ENCODE measurements around the gene SVOPL.

Gene SVOPL

GRCh38 chr7:138556771-138557484, 144.2 kb downstream of the SVOPL start:
- no peak for DNase-seq (ENCODE audit: low spot score)
- Histone ChIP-seq H3K4me1 (ENCODE audit: insufficient read depth, poor library complexity, severe bottlenecking) (no peaks in the 10 kb centered on the region), H3K9me3 (ENCODE audit: severe bottlenecking) (peaks cover 9% of the 10 kb centered on the region), H3K27ac (ENCODE audit: poor library complexity, severe bottlenecking) (no peak overlapping the region), H3K4me3 (ENCODE audit: severe bottlenecking) (no peak overlapping the region), H3K27me3 (ENCODE audit: insufficient read depth, poor library complexity, severe bottlenecking) (no peaks in the 10 kb centered on the region), H3K36me3 (ENCODE audit: low read depth) (peaks cover 54% of the 10 kb centered on the region)
- ATAC-seq (ENCODE audit: low read depth): no peak
- TF ChIP-seq CTCF (IDR thresholded peaks at IDR 0.05; ENCODE audit: poor library complexity, severe bottlenecking): no peak

- Histone ChIP-seq H3K4me1 (ENCODE audit: insufficient read depth, poor library complexity, severe bottlenecking) (no peaks in the 10 kb centered on the region), H3K36me3 (ENCODE audit: low read depth) (peaks cover 66% of the 10 kb centered on the region), H3K27ac (ENCODE audit: poor library complexity, severe bottlenecking) (no peak overlapping the region), H3K9me3 (ENCODE audit: severe bottlenecking) (peaks cover 9% of the 10 kb centered on the region), H3K4me3 (ENCODE audit: severe bottlenecking) (no peak overlapping the region), H3K27me3 (ENCODE audit: insufficient read depth, poor library complexity, severe bottlenecking) (no peaks in the 10 kb centered on the region)
- no peak for DNase-seq (ENCODE audit: low spot score)
- no peak for TF ChIP-seq CTCF (IDR thresholded peaks at IDR 0.05; ENCODE audit: poor library complexity, severe bottlenecking)
- no peak for ATAC-seq (ENCODE audit: low read depth)
Observed at GRCh38 chr7:138555684-138556083, 145.5 kb downstream of the SVOPL start.

GRCh38 chr7:138554674-138555073, 146.5 kb downstream of the SVOPL start:
- DNase-seq (ENCODE audit: low spot score) (no peak), ATAC-seq (ENCODE audit: low read depth) (no peak)
- H3K9me3 ChIP-seq (ENCODE audit: severe bottlenecking): peaks cover 9% of the 10 kb centered on the region
- H3K4me3 ChIP-seq (ENCODE audit: severe bottlenecking): no peak overlapping the region
- no peak overlapping the region for H3K27ac ChIP-seq (ENCODE audit: poor library complexity, severe bottlenecking)
- TF ChIP-seq CTCF (IDR thresholded peaks at IDR 0.05; ENCODE audit: poor library complexity, severe bottlenecking): no peak
- H3K36me3 ChIP-seq (ENCODE audit: low read depth): peaks cover 67% of the 10 kb centered on the region
- no peaks in the 10 kb centered on the region for H3K4me1 ChIP-seq (ENCODE audit: insufficient read depth, poor library complexity, severe bottlenecking)
- no peaks in the 10 kb centered on the region for H3K27me3 ChIP-seq (ENCODE audit: insufficient read depth, poor library complexity, severe bottlenecking)

- Histone ChIP-seq H3K4me3 (ENCODE audit: severe bottlenecking) (no peak overlapping the region), H3K36me3 (ENCODE audit: low read depth) (peaks cover 67% of the 10 kb centered on the region), H3K27ac (ENCODE audit: poor library complexity, severe bottlenecking) (no peak overlapping the region), H3K4me1 (ENCODE audit: insufficient read depth, poor library complexity, severe bottlenecking) (no peaks in the 10 kb centered on the region), H3K27me3 (ENCODE audit: insufficient read depth, poor library complexity, severe bottlenecking) (no peaks in the 10 kb centered on the region), H3K9me3 (ENCODE audit: severe bottlenecking) (peaks cover 9% of the 10 kb centered on the region)
- no peak for ATAC-seq (ENCODE audit: low read depth)
- no peak for TF ChIP-seq CTCF (IDR thresholded peaks at IDR 0.05; ENCODE audit: poor library complexity, severe bottlenecking)
- DNase-seq (ENCODE audit: low spot score): no peak
Observed at GRCh38 chr7:138553805-138554204, 147.4 kb downstream of the SVOPL start.

GRCh38 chr7:138551102-138551501, 150.1 kb downstream of the SVOPL start:
- no peak overlapping the region for H3K27ac ChIP-seq (ENCODE audit: poor library complexity, severe bottlenecking)
- peaks cover 51% of the 10 kb centered on the region for H3K36me3 ChIP-seq (ENCODE audit: low read depth)
- no peaks in the 10 kb centered on the region for H3K4me1 ChIP-seq (ENCODE audit: insufficient read depth, poor library complexity, severe bottlenecking)
- no peak for ATAC-seq (ENCODE audit: low read depth)
- H3K4me3 ChIP-seq (ENCODE audit: severe bottlenecking): no peak overlapping the region
- TF ChIP-seq CTCF (IDR thresholded peaks at IDR 0.05; ENCODE audit: poor library complexity, severe bottlenecking): no peak
- H3K27me3 ChIP-seq (ENCODE audit: insufficient read depth, poor library complexity, severe bottlenecking): no peaks in the 10 kb centered on the region
- DNase-seq (ENCODE audit: low spot score): no peak
- no peaks in the 10 kb centered on the region for H3K9me3 ChIP-seq (ENCODE audit: severe bottlenecking)

All from RWPE2 (cell line).